GM12878 (cell line): ENCODE results near the gene GJA5. TPM values are rescaled to one million over a fixed set of nuclear protein-coding genes. Genes with fewer than 3 reads are reported as not detected.

Source experiments
- ATAC-seq: fragments of 200-7000 bp; cut with Tn5 transposase; 3 replicates; pipeline ENCODE4 v1.9.1; 2020; ENCODE audit warnings: mild to moderate bottlenecking, moderate library complexity
- BruUV-seq: library from RNA; stranded (reverse); fragments of 400-500 nt; replicated peaks from 2 replicates; lab custom pipeline; 2021; lab: Mats Ljungman, UMichigan
- CTCF ChIA-PET: fragments of 300-600 bp; sonication (Branson Sonifier 250); formaldehyde crosslinking; extraction: SDS; loops from one replicate; lab custom pipeline; 2021; ENCODE audit warnings: inconsistent platforms; lab: Yijun Ruan, JAX
- POLR2A ChIA-PET: fragments of 350-600 bp; formaldehyde crosslinking; extraction: SDS; loops from one replicate; lab custom pipeline; 2021; ENCODE audit warnings: inconsistent platforms; lab: Charles Lee
- RAD21 ChIA-PET: fragments of 300-600 bp; sonication (Branson Sonifier 250); formaldehyde crosslinking; loops from one replicate; lab custom pipeline; 2023; ENCODE audit warnings: antibody characterized with exemption; ENCODE audit not compliant: unreplicated experiment; lab: Charles Lee
- SMC1A ChIA-PET: fragments of 300-600 bp; sonication (Branson Sonifier 250); formaldehyde crosslinking; loops from one replicate; lab custom pipeline; 2023; ENCODE audit not compliant: unreplicated experiment, uncharacterized antibody; lab: Charles Lee
- DNase-seq: peaks from one replicate; pipeline ENCODE4 v3.0.0-alpha.2; 2011; ENCODE audit warnings: low read depth, low spot score
- FAIRE-seq: peaks from 3 replicates; lab custom pipeline; 2011; peaks lifted over from hg19 to GRCh38; lab: Jason Lieb, UNC
- H2AFZ ChIP-seq: 2 replicates; pipeline ENCODE4 v1.6.0; 2011; ENCODE audit warnings: low read depth, low read length, control low read depth; ENCODE audit not compliant: control insufficient read depth
- H3K27ac ChIP-seq: 2 replicates; pipeline ENCODE4 v1.5.1; 2011; ENCODE audit warnings: control low read depth; ENCODE audit not compliant: control insufficient read depth, insufficient read depth
- H3K27me3 ChIP-seq, 2 experiments: replicated peaks in 1 of 2; 2 replicates each; pipeline versions ENCODE4 v1.6.0 to v1.6.1; 2011; ENCODE audit warnings: low read length in 1 of 2; ENCODE audit not compliant: control insufficient read depth in 2 of 2, insufficient read depth in 2 of 2
- H3K36me3 ChIP-seq, 2 experiments: 2 replicates each; pipeline ENCODE4 v1.5.1; 2011; ENCODE audit warnings: low read length in 1 of 2; ENCODE audit not compliant: control insufficient read depth in 2 of 2, insufficient read depth in 2 of 2
- H3K4me1 ChIP-seq: 2 replicates; pipeline ENCODE4 v1.6.1; 2011; ENCODE audit warnings: mild to moderate bottlenecking, low read length, moderate library complexity, mixed read lengths; ENCODE audit not compliant: control insufficient read depth, insufficient read depth
- H3K4me2 ChIP-seq: 2 replicates; pipeline ENCODE4 v1.6.0; 2011; ENCODE audit warnings: control low read depth; ENCODE audit not compliant: control insufficient read depth, insufficient read depth
- H3K4me3 ChIP-seq: fragments of 200-600 bp; sonication (generic); 2 replicates; pipeline ENCODE4 v1.5.1; 2016
- H3K79me2 ChIP-seq: 2 replicates; pipeline ENCODE4 v1.6.0; 2011; ENCODE audit warnings: low read length; ENCODE audit not compliant: control insufficient read depth, insufficient read depth
- H3K9ac ChIP-seq: 2 replicates; pipeline ENCODE4 v1.8.0; 2011; ENCODE audit warnings: low read length, control low read depth, mixed read lengths; ENCODE audit not compliant: control insufficient read depth, insufficient read depth
- H3K9me3 ChIP-seq: replicated peaks from 3 replicates; pipeline ENCODE4 v1.5.1; 2011; ENCODE audit warnings: mild to moderate bottlenecking, low read length; ENCODE audit not compliant: control insufficient read depth, insufficient read depth
- H4K20me1 ChIP-seq: 2 replicates; pipeline ENCODE4 v1.6.0; 2011; ENCODE audit not compliant: control insufficient read depth, insufficient read depth
- BCL11A ChIP-seq: IDR thresholded peaks from 2 replicates; pipeline ENCODE4 v1.6.1; 2011; ENCODE audit warnings: low read depth, low read length
- CBX5 ChIP-seq: sonication (generic); IDR thresholded peaks from 2 replicates; pipeline ENCODE4 v1.6.1; 2016; ENCODE audit warnings: low read depth, moderate library complexity, mild to moderate bottlenecking, inconsistent platforms
- FOXM1 ChIP-seq: IDR thresholded peaks from 2 replicates; pipeline ENCODE4 v1.6.1; 2012; ENCODE audit warnings: low read depth, mild to moderate bottlenecking, inconsistent platforms, low read length, moderate library complexity
- NR2C1 ChIP-seq: fragments of 450-650 bp; IDR thresholded peaks from 2 replicates; pipeline ENCODE4 v1.6.1; 2017; ENCODE audit warnings: antibody characterized with exemption, mild to moderate bottlenecking, moderate library complexity
- PAX8 ChIP-seq: fragments of 450-650 bp; IDR thresholded peaks from 2 replicates; pipeline ENCODE4 v1.6.1; 2017; ENCODE audit warnings: mild to moderate bottlenecking, moderate library complexity
- SMC3 ChIP-seq: IDR thresholded peaks from 2 replicates; pipeline ENCODE4 v1.6.1; 2011; ENCODE audit warnings: low read length, improper control_type of control experiment, borderline replicate concordance
- SREBF2 ChIP-seq: IDR thresholded peaks from 2 replicates; pipeline ENCODE4 v1.6.1; 2012; ENCODE audit warnings: mild to moderate bottlenecking, low read length
- TARDBP ChIP-seq: IDR thresholded peaks from 2 replicates; pipeline ENCODE4 v1.6.1; 2016; ENCODE audit warnings: borderline replicate concordance
- TCF3 ChIP-seq: IDR thresholded peaks from 2 replicates; pipeline ENCODE4 v1.6.1; 2012; ENCODE audit warnings: low read depth, mild to moderate bottlenecking, low read length, borderline replicate concordance; ENCODE audit not compliant: insufficient read depth
- WRNIP1 ChIP-seq: IDR thresholded peaks from 2 replicates; pipeline ENCODE4 v1.6.1; 2011; ENCODE audit warnings: low read depth, low read length, improper control_type of control experiment, borderline replicate concordance
- YY1 ChIP-seq: IDR thresholded peaks from 2 replicates; pipeline ENCODE4 v1.6.1; 2011; ENCODE audit warnings: low read depth, mild to moderate bottlenecking, low read length
- ZNF274 ChIP-seq: IDR thresholded peaks from one replicate; pipeline ENCODE4 v1.8.0; 2011; ENCODE audit not compliant: insufficient read length, insufficient read depth
- WGBS: methylation state at CpG from one replicate; pipeline ENCODE4 v1.1.6; 2016; ENCODE audit warnings: low lambda C conversion rate; ENCODE audit not compliant: insufficient replicate concordance, insufficient coverage; ENCODE audit errors: missing lambda C conversion rate; 5-methylcytosine and 5-hydroxymethylcytosine counted together
- in situ Hi-C: fragments of 300-500 bp; cut with MboI; formaldehyde crosslinking; loops from 9 replicates; pipeline ENCODE4 v1.14.3; 2018; ENCODE audit warnings: mixed read lengths
- intact Hi-C: fragments of 100-400 bp; cut with micrococcal nuclease; formaldehyde crosslinking; loops from one replicate; pipeline ENCODE4 v1.14.2; 2022; ENCODE audit not compliant: unreplicated experiment
- polyA plus RNA-seq, 11 experiments: library from polyadenylated mRNA; depleted of rRNA in 4 of 11; unstranded in 6 of 11; stranded (reverse) in 5 of 11; fragments of >200 nt; fragmentation: Nextera tagmentation in 4 of 11; fragmentation: Illumina TruSeq in 1 of 11; extraction: Ambion mirVana in 4 of 11; extraction: Trizol in 1 of 11; gene quantifications; 1 replicate in 1 of 11; 2 replicates in 10 of 11; pipeline versions ENCODE4 v1.2.1 to v1.2.3, GENCODE V29; 2011 to 2016; ENCODE audit warnings: inconsistent platforms in 2 of 11, missing spikeins in 2 of 11, low read depth in 1 of 11
- total RNA-seq, 4 experiments: library from RNA; depleted of rRNA in 3 of 4; stranded (reverse); fragments of >200 nt in 3 of 4; fragmentation: Illumina TruSeq in 1 of 4; extraction: Trizol in 1 of 4; gene quantifications; 2 replicates each; pipeline versions ENCODE4 v1.2.1 to v1.2.3, GENCODE V29; 2013 to 2021
- TF ChIP-seq, protein P1 (sequence below): IDR thresholded peaks from 2 replicates; pipeline ENCODE4 v1.6.1; 2011; ENCODE audit warnings: low read depth, mild to moderate bottlenecking, low read length, moderate library complexity, borderline replicate concordance; ENCODE audit errors: extremely low read depth
- TF ChIP-seq, protein P2 (sequence below): fragments of 450-650 bp; conservative IDR thresholded peaks from 2 replicates; pipeline ENCODE4 v1.6.1; 2017; ENCODE audit warnings: mild to moderate bottlenecking, moderate library complexity
- TF ChIP-seq, protein P3 (sequence below): fragments of 150-350 bp; IDR thresholded peaks from 2 replicates; pipeline ENCODE4 v1.6.1; 2014; ENCODE audit warnings: mild to moderate bottlenecking, low read depth, low read length
- TF ChIP-seq, protein P4 (sequence below): fragments of 450-650 bp; IDR thresholded peaks from 2 replicates; pipeline ENCODE4 v1.6.1; 2017; ENCODE audit warnings: mild to moderate bottlenecking, low read depth, inconsistent platforms; ENCODE audit not compliant: poor library complexity, severe bottlenecking

GJA5 gene
- total and polyA plus RNA-seq, 10 of the 15 experiments (the other 5 are each of a cell fraction or from before 2014, with no cell fraction given): not detected

DNA sequence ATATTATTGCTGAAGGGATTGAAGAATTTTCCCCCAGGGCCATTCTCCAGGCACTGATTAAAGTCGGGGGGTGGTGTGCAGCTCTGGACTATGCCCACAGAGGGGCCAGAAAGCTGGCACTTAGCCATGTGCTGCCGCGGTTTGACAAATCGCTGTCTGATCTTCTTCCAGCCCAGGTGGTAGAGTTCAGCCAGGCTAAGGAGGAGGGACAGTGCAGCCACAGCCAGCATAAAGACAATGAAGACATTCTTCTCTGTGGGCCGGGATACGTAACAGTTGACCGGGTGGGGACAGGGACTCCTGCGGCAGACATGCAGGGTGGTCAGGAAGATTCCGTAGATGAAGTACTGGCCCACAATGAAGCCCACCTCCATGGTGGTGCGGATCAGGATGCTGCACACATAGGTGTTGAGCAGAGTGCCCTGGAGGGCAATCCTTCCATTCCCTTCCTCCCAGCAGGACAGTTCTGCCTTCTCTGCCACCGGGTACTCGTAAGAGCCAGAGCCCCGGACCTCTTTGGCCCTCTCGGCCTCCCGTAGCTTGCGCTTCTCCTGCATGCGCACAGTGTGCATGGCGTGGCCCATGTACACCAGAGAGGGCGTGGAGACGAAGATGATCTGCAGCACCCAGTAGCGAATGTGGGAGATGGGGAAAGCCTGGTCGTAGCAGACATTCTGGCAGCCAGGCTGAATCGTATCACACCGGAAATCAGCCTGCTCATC lies 1.9 kb downstream of the GJA5 start:
- ChIA-PET POLR2A (no interaction called here), CTCF (interaction anchor here (0.9 kb wide), 1 partner anchor 12 kb away, joined by 3 read pairs; no protein-coding TSS in a partner anchor), SMC1A (no interaction called here), RAD21 (no interaction called here)
- BruUV-seq: no TSS peak
- in situ Hi-C loops (no loop called here), intact Hi-C loops (no loop called here)
- Histone ChIP-seq H3K36me3 (no peaks in the 10 kb centered on the region), H3K4me1 (no peaks in the 10 kb centered on the region), H3K79me2 (no peaks in the 10 kb centered on the region), H3K4me2 (no peak overlapping the region), H2AFZ (no peak overlapping the region), H3K27me3 (no peaks in the 10 kb centered on the region), H3K9ac (no peak overlapping the region), H3K4me3 (no peak overlapping the region), H3K9me3 (no peaks in the 10 kb centered on the region), H4K20me1 (no peaks in the 10 kb centered on the region), H3K27ac (no peak overlapping the region)
- WGBS: 62% methylated on average over 24 of the region's 24 CpGs
- no peak for DNase-seq
- no peak for ATAC-seq
- no peak for TF ChIP-seq PAX8
- TF ChIP-seq, protein P1, sequence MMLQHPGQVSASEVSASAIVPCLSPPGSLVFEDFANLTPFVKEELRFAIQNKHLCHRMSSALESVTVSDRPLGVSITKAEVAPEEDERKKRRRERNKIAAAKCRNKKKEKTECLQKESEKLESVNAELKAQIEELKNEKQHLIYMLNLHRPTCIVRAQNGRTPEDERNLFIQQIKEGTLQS: no peak
- TF ChIP-seq, protein P2, sequence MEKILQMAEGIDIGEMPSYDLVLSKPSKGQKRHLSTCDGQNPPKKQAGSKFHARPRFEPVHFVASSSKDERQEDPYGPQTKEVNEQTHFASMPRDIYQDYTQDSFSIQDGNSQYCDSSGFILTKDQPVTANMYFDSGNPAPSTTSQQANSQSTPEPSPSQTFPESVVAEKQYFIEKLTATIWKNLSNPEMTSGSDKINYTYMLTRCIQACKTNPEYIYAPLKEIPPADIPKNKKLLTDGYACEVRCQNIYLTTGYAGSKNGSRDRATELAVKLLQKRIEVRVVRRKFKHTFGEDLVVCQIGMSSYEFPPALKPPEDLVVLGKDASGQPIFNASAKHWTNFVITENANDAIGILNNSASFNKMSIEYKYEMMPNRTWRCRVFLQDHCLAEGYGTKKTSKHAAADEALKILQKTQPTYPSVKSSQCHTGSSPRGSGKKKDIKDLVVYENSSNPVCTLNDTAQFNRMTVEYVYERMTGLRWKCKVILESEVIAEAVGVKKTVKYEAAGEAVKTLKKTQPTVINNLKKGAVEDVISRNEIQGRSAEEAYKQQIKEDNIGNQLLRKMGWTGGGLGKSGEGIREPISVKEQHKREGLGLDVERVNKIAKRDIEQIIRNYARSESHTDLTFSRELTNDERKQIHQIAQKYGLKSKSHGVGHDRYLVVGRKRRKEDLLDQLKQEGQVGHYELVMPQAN: no peak
- TF ChIP-seq CBX5: no peak
- no peak for TF ChIP-seq TARDBP
- no peak for TF ChIP-seq BCL11A
- TF ChIP-seq, protein P3, sequence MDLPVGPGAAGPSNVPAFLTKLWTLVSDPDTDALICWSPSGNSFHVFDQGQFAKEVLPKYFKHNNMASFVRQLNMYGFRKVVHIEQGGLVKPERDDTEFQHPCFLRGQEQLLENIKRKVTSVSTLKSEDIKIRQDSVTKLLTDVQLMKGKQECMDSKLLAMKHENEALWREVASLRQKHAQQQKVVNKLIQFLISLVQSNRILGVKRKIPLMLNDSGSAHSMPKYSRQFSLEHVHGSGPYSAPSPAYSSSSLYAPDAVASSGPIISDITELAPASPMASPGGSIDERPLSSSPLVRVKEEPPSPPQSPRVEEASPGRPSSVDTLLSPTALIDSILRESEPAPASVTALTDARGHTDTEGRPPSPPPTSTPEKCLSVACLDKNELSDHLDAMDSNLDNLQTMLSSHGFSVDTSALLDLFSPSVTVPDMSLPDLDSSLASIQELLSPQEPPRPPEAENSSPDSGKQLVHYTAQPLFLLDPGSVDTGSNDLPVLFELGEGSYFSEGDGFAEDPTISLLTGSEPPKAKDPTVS: no peak
- TF ChIP-seq SREBF2: no peak
- no peak for TF ChIP-seq TCF3
- TF ChIP-seq FOXM1: no peak
- TF ChIP-seq WRNIP1: no peak
- TF ChIP-seq, protein P4, sequence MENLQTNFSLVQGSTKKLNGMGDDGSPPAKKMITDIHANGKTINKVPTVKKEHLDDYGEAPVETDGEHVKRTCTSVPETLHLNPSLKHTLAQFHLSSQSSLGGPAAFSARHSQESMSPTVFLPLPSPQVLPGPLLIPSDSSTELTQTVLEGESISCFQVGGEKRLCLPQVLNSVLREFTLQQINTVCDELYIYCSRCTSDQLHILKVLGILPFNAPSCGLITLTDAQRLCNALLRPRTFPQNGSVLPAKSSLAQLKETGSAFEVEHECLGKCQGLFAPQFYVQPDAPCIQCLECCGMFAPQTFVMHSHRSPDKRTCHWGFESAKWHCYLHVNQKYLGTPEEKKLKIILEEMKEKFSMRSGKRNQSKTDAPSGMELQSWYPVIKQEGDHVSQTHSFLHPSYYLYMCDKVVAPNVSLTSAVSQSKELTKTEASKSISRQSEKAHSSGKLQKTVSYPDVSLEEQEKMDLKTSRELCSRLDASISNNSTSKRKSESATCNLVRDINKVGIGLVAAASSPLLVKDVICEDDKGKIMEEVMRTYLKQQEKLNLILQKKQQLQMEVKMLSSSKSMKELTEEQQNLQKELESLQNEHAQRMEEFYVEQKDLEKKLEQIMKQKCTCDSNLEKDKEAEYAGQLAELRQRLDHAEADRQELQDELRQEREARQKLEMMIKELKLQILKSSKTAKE: no peak
- TF ChIP-seq SMC3: no peak
- no peak for TF ChIP-seq ZNF274
- TF ChIP-seq NR2C1: no peak
- no peak for TF ChIP-seq YY1
- FAIRE-seq: no peak
